WTC11 (cell line): ENCODE results near the gene GRK1. TPM values are rescaled to one million over a fixed set of nuclear protein-coding genes. Genes with fewer than 3 reads are reported as not detected.

ENCODE experiments used
- ATAC-seq: fragments of 200-7000 bp; cut with Tn5 transposase; 2 replicates; pipeline ENCODE4 v1.10.0; 2021; ENCODE audit warnings: mild to moderate bottlenecking, moderate library complexity
- CTCF ChIA-PET: fragments of 300-600 bp; sonication (Branson Sonifier 250); formaldehyde crosslinking; loops from one replicate; lab custom pipeline; 2021; ENCODE audit warnings: antibody characterized with exemption; lab: Charles Lee
- POLR2A ChIA-PET: fragments of 350-600 bp; sonication (Branson Sonifier 250); formaldehyde crosslinking; loops from one replicate; lab custom pipeline; 2021; ENCODE audit warnings: antibody characterized with exemption; lab: Charles Lee
- DNase-seq: peaks from one replicate; pipeline ENCODE4 v3.0.0; 2021; ENCODE audit warnings: low spot score
- H3K27ac Mint-ChIP-seq: 2 replicates; pipeline ENCODE4 v1.8.0; 2021; ENCODE audit warnings: mixed read lengths
- H3K27me3 Mint-ChIP-seq: 2 replicates; pipeline ENCODE4 v1.8.0; 2021; ENCODE audit warnings: low read depth, mild to moderate bottlenecking, moderate library complexity, mixed read lengths
- H3K36me3 Mint-ChIP-seq: 2 replicates; pipeline ENCODE4 v1.8.0; 2021; ENCODE audit warnings: mixed read lengths
- H3K4me1 Mint-ChIP-seq: 2 replicates; pipeline ENCODE4 v1.8.0; 2022; ENCODE audit warnings: mixed read lengths
- H3K4me3 Mint-ChIP-seq: 2 replicates; pipeline ENCODE4 v1.8.0; 2021; ENCODE audit warnings: mild to moderate bottlenecking, moderate library complexity, mixed read lengths
- H3K9me3 Mint-ChIP-seq: 2 replicates; pipeline ENCODE4 v1.8.0; 2021; ENCODE audit warnings: mixed read lengths
- ARID4B ChIP-seq: sonication (generic); formaldehyde crosslinking; IDR thresholded peaks from 2 replicates; pipeline ENCODE4 v1.8.0; 2023; ENCODE audit warnings: missing genetic modification reagents, mild to moderate bottlenecking, borderline replicate concordance
- ATF2 ChIP-seq: sonication (generic); formaldehyde crosslinking; IDR thresholded peaks from 2 replicates; pipeline ENCODE4 v1.8.1; 2022; ENCODE audit warnings: low read depth, missing genetic modification reagents, borderline replicate concordance
- ATF3 ChIP-seq: sonication (generic); formaldehyde crosslinking; conservative IDR thresholded peaks from 2 replicates; pipeline ENCODE4 v1.8.1; 2022; ENCODE audit warnings: mild to moderate bottlenecking, missing genetic modification reagents
- FOXK1 ChIP-seq: sonication (generic); formaldehyde crosslinking; IDR thresholded peaks from 2 replicates; pipeline ENCODE4 v1.8.0; 2022; ENCODE audit warnings: mild to moderate bottlenecking, moderate library complexity, missing genetic modification reagents
- IRF2 ChIP-seq: sonication (generic); formaldehyde crosslinking; IDR thresholded peaks from 2 replicates; pipeline ENCODE4 v1.8.0; 2022; ENCODE audit warnings: low read depth, missing genetic modification reagents, borderline replicate concordance
- JUN ChIP-seq: sonication (generic); formaldehyde crosslinking; IDR thresholded peaks from 2 replicates; pipeline ENCODE4 v1.8.0; 2023; ENCODE audit warnings: mild to moderate bottlenecking, missing genetic modification reagents
- KAT7 ChIP-seq: sonication (generic); formaldehyde crosslinking; IDR thresholded peaks from 2 replicates; pipeline ENCODE4 v1.8.1; 2023; ENCODE audit warnings: missing genetic modification reagents, mild to moderate bottlenecking, borderline replicate concordance
- MXD4 ChIP-seq: fragments of 250-450 bp; sonication (Bioruptor Pico); IDR thresholded peaks from 2 replicates; pipeline ENCODE4 v1.8.0; 2021; ENCODE audit warnings: mild to moderate bottlenecking, moderate library complexity, borderline replicate concordance
- MYBL2 ChIP-seq: sonication (generic); formaldehyde crosslinking; IDR thresholded peaks from 2 replicates; pipeline ENCODE4 v1.8.1; 2023; ENCODE audit warnings: mild to moderate bottlenecking, moderate library complexity, missing genetic modification reagents
- NFATC4 ChIP-seq: fragments of 250-450 bp; sonication (Bioruptor Pico); IDR thresholded peaks from 2 replicates; pipeline ENCODE4 v1.9.0; 2021; ENCODE audit warnings: mild to moderate bottlenecking
- NR3C1 ChIP-seq: sonication (generic); formaldehyde crosslinking; conservative IDR thresholded peaks from 2 replicates; pipeline ENCODE4 v1.8.1; 2023; ENCODE audit warnings: low read depth, mild to moderate bottlenecking, missing genetic modification reagents
- SOX15 ChIP-seq: fragments of 250-450 bp; sonication (Bioruptor Pico); IDR thresholded peaks from 2 replicates; pipeline ENCODE4 v1.9.0; 2021; ENCODE audit warnings: mild to moderate bottlenecking
- ZNF121 ChIP-seq: sonication (generic); formaldehyde crosslinking; IDR thresholded peaks from 2 replicates; pipeline ENCODE4 v1.8.0; 2023; ENCODE audit warnings: missing genetic modification reagents
- ZNF317 ChIP-seq: sonication (generic); formaldehyde crosslinking; IDR thresholded peaks from 2 replicates; pipeline ENCODE4 v1.8.1; 2023; ENCODE audit warnings: low read depth, mild to moderate bottlenecking, moderate library complexity, missing genetic modification reagents, borderline replicate concordance
- total RNA-seq: library from RNA; stranded (reverse); gene quantifications from 3 replicates; pipeline ENCODE4 v1.2.3, GENCODE V29; 2021
- TF ChIP-seq, protein P1 (sequence below): sonication (generic); formaldehyde crosslinking; IDR thresholded peaks from 2 replicates; pipeline ENCODE4 v1.8.0; 2022; ENCODE audit warnings: mild to moderate bottlenecking, missing genetic modification reagents
- TF ChIP-seq, protein P2 (sequence below): sonication (generic); formaldehyde crosslinking; IDR thresholded peaks from 2 replicates; pipeline ENCODE4 v1.8.0; 2022; ENCODE audit warnings: mild to moderate bottlenecking, missing genetic modification reagents
- TF ChIP-seq, protein P3 (sequence below): sonication (generic); formaldehyde crosslinking; IDR thresholded peaks from 2 replicates; pipeline ENCODE4 v1.8.0; 2023; ENCODE audit warnings: mild to moderate bottlenecking, missing genetic modification reagents
- TF ChIP-seq, protein P4 (sequence below): sonication (generic); formaldehyde crosslinking; IDR thresholded peaks from 2 replicates; pipeline ENCODE4 v1.8.0; 2022; ENCODE audit warnings: missing genetic modification reagents

The GRK1 gene
- total RNA-seq, 1 experiment from 2014 or later = 0.17 TPM

DNA sequence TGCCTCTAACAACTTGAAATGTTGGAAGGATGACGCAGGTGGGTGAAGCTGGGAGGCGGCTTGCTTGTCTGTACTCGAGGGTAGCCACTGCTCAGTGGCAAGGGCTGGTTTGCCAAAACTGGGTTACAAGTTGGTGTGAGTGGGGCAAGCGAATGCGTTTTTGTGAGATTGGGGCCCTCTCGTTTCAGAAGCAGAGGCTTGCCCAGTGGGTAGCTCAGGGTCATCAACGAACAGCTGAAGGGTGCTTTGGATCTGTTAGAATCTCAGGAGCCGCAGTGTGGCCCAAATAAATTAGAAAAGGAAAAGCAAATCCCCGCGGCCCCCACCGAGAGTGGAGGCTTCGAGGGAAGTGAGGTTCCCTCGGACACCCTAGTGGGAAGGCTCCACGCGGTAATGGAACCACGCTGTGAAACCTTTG is 16.3 kb upstream of the GRK1 start:
- CTCF ChIA-PET = interaction anchor here (0.8 kb wide), 1 partner anchor 240 kb away, joined by 3 read pairs; no protein-coding TSS in a partner anchor
- POLR2A ChIA-PET = no interaction called here
- H3K9me3 Mint-ChIP-seq = no peaks in the 10 kb centered on the region
- H3K4me1 Mint-ChIP-seq = no peaks in the 10 kb centered on the region; the same call in 1 of the 2 replicates
- no peak for DNase-seq
- no peak for TF ChIP-seq JUN
- TF ChIP-seq, protein P1, sequence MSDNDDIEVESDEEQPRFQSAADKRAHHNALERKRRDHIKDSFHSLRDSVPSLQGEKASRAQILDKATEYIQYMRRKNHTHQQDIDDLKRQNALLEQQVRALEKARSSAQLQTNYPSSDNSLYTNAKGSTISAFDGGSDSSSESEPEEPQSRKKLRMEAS (CRISPR knock-in tag) = no peak
- no peak for TF ChIP-seq ARID4B
- TF ChIP-seq SOX15 (CRISPR knock-in tag) = no peak
- TF ChIP-seq, protein P2, sequence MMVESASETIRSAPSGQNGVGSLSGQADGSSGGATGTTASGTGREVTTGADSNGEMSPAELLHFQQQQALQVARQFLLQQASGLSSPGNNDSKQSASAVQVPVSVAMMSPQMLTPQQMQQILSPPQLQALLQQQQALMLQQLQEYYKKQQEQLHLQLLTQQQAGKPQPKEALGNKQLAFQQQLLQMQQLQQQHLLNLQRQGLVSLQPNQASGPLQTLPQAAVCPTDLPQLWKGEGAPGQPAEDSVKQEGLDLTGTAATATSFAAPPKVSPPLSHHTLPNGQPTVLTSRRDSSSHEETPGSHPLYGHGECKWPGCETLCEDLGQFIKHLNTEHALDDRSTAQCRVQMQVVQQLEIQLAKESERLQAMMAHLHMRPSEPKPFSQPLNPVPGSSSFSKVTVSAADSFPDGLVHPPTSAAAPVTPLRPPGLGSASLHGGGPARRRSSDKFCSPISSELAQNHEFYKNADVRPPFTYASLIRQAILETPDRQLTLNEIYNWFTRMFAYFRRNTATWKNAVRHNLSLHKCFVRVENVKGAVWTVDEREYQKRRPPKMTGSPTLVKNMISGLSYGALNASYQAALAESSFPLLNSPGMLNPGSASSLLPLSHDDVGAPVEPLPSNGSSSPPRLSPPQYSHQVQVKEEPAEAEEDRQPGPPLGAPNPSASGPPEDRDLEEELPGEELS (CRISPR knock-in tag) = no peak
- TF ChIP-seq, protein P3, sequence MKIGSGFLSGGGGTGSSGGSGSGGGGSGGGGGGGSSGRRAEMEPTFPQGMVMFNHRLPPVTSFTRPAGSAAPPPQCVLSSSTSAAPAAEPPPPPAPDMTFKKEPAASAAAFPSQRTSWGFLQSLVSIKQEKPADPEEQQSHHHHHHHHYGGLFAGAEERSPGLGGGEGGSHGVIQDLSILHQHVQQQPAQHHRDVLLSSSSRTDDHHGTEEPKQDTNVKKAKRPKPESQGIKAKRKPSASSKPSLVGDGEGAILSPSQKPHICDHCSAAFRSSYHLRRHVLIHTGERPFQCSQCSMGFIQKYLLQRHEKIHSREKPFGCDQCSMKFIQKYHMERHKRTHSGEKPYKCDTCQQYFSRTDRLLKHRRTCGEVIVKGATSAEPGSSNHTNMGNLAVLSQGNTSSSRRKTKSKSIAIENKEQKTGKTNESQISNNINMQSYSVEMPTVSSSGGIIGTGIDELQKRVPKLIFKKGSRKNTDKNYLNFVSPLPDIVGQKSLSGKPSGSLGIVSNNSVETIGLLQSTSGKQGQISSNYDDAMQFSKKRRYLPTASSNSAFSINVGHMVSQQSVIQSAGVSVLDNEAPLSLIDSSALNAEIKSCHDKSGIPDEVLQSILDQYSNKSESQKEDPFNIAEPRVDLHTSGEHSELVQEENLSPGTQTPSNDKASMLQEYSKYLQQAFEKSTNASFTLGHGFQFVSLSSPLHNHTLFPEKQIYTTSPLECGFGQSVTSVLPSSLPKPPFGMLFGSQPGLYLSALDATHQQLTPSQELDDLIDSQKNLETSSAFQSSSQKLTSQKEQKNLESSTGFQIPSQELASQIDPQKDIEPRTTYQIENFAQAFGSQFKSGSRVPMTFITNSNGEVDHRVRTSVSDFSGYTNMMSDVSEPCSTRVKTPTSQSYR (CRISPR knock-in tag) = no peak
- TF ChIP-seq ATF3 = no peak
- TF ChIP-seq MXD4 = no peak
- TF ChIP-seq IRF2 (CRISPR knock-in tag) = no peak
- TF ChIP-seq, all 79 proteins: peak for 0
- H3K4me3 Mint-ChIP-seq = no peak overlapping the region
- no peak overlapping the region for H3K27ac Mint-ChIP-seq
- no peaks in the 10 kb centered on the region for H3K36me3 Mint-ChIP-seq
- no peaks in the 10 kb centered on the region for H3K27me3 Mint-ChIP-seq
- ATAC-seq = no peak

DNA sequence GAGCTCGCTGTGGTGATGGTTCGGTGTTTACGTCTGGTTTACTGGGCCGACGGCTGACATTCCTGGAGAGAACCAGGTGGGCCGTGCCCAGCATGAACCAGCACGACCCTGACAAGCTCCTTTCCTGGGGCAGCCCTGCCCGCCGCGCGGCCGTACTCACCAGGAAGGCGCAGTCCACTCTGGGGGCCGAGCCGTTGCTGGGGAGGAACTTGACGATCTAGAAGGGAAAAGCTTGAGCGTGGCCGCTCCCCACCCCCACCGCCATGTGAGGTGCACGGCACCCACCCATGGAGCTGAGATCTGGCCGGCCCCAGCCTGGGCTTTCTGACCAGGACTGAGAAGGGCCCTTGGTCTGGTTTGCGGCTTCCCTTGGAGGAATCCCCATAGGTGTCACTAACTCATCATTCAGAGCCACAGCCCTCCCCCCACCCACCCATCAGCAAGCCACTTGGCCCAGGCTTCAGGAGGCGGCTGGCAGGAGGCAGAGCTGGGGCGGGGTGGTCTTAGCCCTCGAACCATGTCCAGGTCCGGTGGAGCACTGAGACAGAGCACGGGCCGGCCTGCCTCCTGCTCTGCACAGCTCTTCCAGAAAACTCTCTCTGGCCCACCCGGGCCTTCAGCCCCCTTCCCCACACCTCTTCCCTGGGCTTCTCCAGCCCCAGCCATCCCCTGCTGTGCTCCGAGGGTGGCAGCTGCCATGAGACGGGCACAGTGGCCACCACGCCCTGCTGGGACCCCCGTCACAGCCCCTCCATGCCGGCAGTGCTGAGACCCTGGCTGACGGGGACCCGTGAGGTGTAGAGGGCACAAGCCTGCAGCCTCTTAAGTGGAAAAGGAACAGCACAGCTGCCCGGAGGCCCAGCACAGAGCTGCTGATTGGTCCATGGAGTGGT is 15.3 kb upstream of the GRK1 start:
- no peaks in the 10 kb centered on the region for H3K9me3 Mint-ChIP-seq
- no peaks in the 10 kb centered on the region for H3K27me3 Mint-ChIP-seq
- no peaks in the 10 kb centered on the region; the same call in 1 of the 2 replicates for H3K4me1 Mint-ChIP-seq
- DNase-seq (peak; percentile 9), ATAC-seq (no peak)
- no peaks in the 10 kb centered on the region for H3K36me3 Mint-ChIP-seq
- CTCF ChIA-PET = interaction anchor here (0.6 to 0.9 kb wide), 2 partner anchors 31 to 150 kb away, joined by 3 to 4 read pairs; no protein-coding TSS in a partner anchor
- POLR2A ChIA-PET = no interaction called here
- H3K4me3 Mint-ChIP-seq = no peak overlapping the region
- H3K27ac Mint-ChIP-seq = no peak overlapping the region
- TF ChIP-seq, protein P4, sequence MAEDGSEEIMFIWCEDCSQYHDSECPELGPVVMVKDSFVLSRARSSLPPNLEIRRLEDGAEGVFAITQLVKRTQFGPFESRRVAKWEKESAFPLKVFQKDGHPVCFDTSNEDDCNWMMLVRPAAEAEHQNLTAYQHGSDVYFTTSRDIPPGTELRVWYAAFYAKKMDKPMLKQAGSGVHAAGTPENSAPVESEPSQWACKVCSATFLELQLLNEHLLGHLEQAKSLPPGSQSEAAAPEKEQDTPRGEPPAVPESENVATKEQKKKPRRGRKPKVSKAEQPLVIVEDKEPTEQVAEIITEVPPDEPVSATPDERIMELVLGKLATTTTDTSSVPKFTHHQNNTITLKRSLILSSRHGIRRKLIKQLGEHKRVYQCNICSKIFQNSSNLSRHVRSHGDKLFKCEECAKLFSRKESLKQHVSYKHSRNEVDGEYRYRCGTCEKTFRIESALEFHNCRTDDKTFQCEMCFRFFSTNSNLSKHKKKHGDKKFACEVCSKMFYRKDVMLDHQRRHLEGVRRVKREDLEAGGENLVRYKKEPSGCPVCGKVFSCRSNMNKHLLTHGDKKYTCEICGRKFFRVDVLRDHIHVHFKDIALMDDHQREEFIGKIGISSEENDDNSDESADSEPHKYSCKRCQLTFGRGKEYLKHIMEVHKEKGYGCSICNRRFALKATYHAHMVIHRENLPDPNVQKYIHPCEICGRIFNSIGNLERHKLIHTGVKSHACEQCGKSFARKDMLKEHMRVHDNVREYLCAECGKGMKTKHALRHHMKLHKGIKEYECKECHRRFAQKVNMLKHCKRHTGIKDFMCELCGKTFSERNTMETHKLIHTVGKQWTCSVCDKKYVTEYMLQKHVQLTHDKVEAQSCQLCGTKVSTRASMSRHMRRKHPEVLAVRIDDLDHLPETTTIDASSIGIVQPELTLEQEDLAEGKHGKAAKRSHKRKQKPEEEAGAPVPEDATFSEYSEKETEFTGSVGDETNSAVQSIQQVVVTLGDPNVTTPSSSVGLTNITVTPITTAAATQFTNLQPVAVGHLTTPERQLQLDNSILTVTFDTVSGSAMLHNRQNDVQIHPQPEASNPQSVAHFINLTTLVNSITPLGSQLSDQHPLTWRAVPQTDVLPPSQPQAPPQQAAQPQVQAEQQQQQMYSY (CRISPR knock-in tag) = no peak
- TF ChIP-seq ATF2 (CRISPR knock-in tag) = no peak
- TF ChIP-seq ZNF121 (CRISPR knock-in tag) = no peak
- TF ChIP-seq MYBL2 (CRISPR knock-in tag) = no peak
- TF ChIP-seq ZNF317 (CRISPR knock-in tag) = no peak
- TF ChIP-seq KAT7 = no peak
- TF ChIP-seq FOXK1 = no peak
- no peak for TF ChIP-seq NFATC4 (CRISPR knock-in tag)
- TF ChIP-seq NR3C1 (CRISPR knock-in tag) = no peak
- no peak for TF ChIP-seq SOX15 (CRISPR knock-in tag)
